ENCODE data around the gene KRT28. TPM values are rescaled to one million over a fixed set of nuclear protein-coding genes. Genes with fewer than 3 reads are reported as not detected.
A peak's percentile ranks its signal among the peaks of the same experiment; 100 is the strongest.
"Not testable (repeated sequence)": the region's sequence is repeated elsewhere in the genome, so short reads cannot be mapped to it uniquely, and the experiment has no call there.

Gene KRT28
- total RNA-seq, 1 donor from 2014 or later = not detected

DNA sequence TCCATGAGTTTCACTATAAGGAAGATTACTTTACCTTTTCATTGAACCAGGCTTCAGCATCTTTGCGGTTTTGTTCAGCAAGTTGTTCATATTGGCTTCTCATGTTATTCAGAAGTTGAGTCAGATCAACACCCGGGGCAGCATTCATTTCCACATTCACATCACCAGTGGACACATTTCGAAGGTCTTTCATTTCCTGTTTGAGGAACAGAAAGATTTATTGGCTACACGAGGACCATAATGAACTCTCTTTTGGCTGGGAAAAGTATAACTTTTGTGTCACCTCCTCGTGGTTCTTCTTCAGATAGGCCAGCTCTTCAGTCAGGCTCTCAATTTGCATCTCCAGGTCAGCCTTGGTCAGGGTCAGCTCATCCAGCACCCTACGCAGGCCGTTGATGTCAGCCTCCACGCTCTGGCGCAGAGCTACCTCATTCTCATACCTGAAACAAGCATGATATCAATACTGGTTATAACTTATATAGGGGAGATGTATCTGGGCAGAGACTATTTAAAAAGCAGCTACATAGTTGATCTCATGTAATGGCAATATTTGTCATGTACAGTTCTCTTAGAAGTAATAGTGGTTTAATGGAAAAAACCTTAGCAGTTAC, 20.6 kb upstream of the KRT28 start:
- DNase-seq (ENCODE audit: low spot score) (no peak), ATAC-seq (no peak)
- intact Hi-C loops (cut with DNase I) = no loop called here

GRCh38 chr17:40819528-40820125, 19.9 kb upstream of the KRT28 start:
- peak; percentile 63 for ATAC-seq
- intact Hi-C loops (cut with DNase I) = no loop called here

GRCh38 chr17:40818733-40819527, 19.2 kb upstream of the KRT28 start:
- ATAC-seq = peak; percentile 97
- DNase-seq (ENCODE audit: low spot score) = peak; percentile 89
- intact Hi-C loops (cut with DNase I) = no loop called here

More at GRCh38 chr17:40819528-40820125, 19.9 kb upstream of the KRT28 start:
- DNase-seq (ENCODE audit: low spot score) = no peak

- DNase-seq (ENCODE audit: low spot score) = no peak
- intact Hi-C loops (cut with DNase I) = no loop called here
- no peak for ATAC-seq
Measured at GRCh38 chr17:40818343-40818732, 18.6 kb upstream of the KRT28 start.

GRCh38 chr17:40817103-40817682, 17.4 kb upstream of the KRT28 start:
- ATAC-seq = no peak
- intact Hi-C loops (cut with DNase I) = no loop called here

DNA sequence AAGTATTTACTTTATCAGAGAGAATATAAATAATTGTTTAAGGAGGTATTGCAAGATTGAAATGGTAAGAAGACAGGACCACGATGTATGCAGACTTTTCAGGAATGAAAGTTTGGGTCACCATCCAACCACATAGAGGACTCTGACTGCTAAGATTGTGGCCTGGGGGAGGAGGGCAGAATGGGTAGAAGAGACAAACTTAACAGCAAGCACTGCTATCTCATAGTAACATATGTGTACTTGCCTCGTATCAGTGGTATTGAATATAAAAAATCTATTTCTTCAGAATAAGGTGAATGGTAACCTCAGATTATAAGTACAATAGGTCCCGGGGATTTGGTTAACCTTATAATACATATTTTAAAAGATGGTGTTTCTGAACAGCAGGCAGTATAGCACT, 16.8 kb upstream of the KRT28 start:
- DNase-seq (ENCODE audit: low spot score) (no peak), ATAC-seq (no peak)
- intact Hi-C loops (cut with DNase I) = no loop called here

More at GRCh38 chr17:40817103-40817682, 17.4 kb upstream of the KRT28 start:
- no peak for DNase-seq (ENCODE audit: low spot score)

- DNase-seq (ENCODE audit: low spot score) (no peak), ATAC-seq (no peak)
- intact Hi-C loops (cut with DNase I) = no loop called here
Measured at GRCh38 chr17:40815381-40815780, 15.6 kb upstream of the KRT28 start.

DNA sequence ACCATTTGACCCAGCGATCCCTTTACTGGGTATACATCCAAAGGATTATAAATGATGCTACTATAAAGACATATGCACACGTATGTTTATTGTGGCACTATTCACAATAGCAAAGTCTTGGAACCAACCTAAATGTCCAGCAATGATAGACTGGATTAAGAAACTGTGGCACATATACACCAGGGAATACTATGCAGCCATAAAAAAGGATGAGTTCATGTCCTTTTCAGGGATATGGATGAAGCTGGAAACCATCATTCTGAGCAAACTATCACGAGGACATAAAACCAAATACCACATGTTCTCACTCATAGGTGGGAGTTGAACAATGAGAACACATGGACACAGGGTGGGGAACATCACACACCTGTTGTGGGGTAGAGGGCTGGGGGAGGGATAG, 14.9 kb upstream of the KRT28 start:
- intact Hi-C loops (cut with DNase I); ATAC-seq; DNase-seq (ENCODE audit: low spot score): not testable (repeated sequence)

DNA sequence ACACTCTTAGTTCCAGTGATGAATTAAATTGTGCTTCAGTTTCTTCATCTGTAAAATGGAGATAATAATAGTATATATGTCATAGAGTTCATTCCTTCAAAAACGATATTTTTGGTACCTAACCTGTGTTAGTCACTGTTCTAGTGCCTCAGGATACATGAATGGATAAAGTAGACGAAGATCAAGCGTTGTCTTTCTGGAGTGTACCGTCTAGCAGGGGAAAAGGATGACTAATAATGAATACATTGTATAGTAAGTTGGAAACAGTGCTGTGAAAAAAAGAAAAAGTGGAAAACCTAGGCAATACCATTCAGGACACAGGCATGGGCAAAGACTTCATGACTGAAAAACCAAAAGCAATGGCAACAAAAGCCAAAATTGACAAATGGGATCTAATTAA, 14.0 kb upstream of the KRT28 start:
- intact Hi-C loops (cut with DNase I) = no loop called here
- ATAC-seq (no peak), DNase-seq (ENCODE audit: low spot score) (no peak)

GRCh38 chr17:40812639-40813038, 12.9 kb upstream of the KRT28 start:
- intact Hi-C loops (cut with DNase I) = no loop called here
- ATAC-seq (no peak), DNase-seq (ENCODE audit: low spot score) (no peak)

- intact Hi-C loops (cut with DNase I) = no loop called here
- ATAC-seq = no peak
Measured at GRCh38 chr17:40810494-40810893, 10.7 kb upstream of the KRT28 start.

GRCh38 chr17:40809721-40810421, 10.1 kb upstream of the KRT28 start:
- no peak for ATAC-seq
- DNase-seq (ENCODE audit: low spot score) = no peak
- intact Hi-C loops (cut with DNase I) = loop anchor here (10.0 kb wide), 1 partner anchor 95 kb away; no protein-coding TSS in a partner anchor

More at GRCh38 chr17:40810494-40810893, 10.7 kb upstream of the KRT28 start:
- DNase-seq (ENCODE audit: low spot score) = no peak

GRCh38 chr17:40806131-40806530, 6.4 kb upstream of the KRT28 start:
- DNase-seq (ENCODE audit: low spot score) (no peak), ATAC-seq (no peak)
- intact Hi-C loops (cut with DNase I) = loop anchor here (10.0 kb wide), 1 partner anchor 99 kb away; no protein-coding TSS in a partner anchor

DNA sequence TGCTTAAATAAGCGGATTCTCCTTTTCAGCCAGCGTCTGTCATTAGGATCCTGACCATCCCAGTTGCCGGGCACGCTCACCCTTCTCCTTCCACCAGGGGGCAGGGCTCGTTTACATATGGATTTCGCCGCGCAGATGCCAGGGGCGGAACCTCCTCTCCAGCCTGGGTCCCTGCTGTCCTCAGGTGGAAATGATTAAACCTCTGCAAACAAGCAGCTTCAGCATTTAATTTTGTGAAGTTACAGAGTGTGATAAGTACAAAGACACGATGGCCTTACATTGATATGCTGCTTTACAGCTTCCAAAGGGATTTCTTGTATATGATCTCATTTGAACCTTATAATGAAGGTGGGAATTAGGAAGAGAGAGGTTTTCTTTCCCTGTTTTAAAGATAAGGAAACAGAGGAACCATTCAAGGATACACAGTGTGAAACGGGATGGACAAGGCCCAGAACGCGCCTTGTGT, 3.9 kb upstream of the KRT28 start:
- intact Hi-C loops (cut with DNase I) = loop anchor here (10.0 kb wide), 1 partner anchor 101 kb away; no protein-coding TSS in a partner anchor
- DNase-seq (ENCODE audit: low spot score) (peak; percentile 87), ATAC-seq (peak; percentile 95)

DNA sequence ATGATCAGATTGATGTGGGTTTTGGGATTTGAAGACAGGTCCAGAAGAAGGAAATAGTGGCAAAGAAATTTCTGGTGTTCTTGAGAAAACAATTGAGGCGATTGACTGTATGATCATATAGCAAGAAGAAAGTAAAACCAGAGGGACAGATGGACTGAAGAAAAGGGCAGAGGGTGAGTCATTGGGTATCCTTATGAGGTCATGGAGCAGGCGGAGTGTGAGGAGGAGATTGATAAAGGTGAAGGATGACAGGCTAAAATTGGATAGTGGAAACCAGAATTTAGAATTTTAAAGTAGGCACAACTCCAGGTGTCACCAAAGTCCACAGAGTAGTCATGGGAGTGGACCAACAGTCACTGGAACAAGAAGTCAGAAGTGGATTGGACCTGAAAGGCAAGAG, 1.4 kb upstream of the KRT28 start:
- ATAC-seq (no peak), DNase-seq (ENCODE audit: low spot score) (no peak)
- intact Hi-C loops (cut with DNase I) = loop anchor here (10.0 kb wide), 1 partner anchor 104 kb away; no protein-coding TSS in a partner anchor

- DNase-seq (ENCODE audit: low spot score) (no peak), ATAC-seq (no peak)
- intact Hi-C loops (cut with DNase I) = loop anchor here (10.0 kb wide), 1 partner anchor 104 kb away; no protein-coding TSS in a partner anchor
Measured at GRCh38 chr17:40800381-40800780, 622 bp upstream of the KRT28 start.

GRCh38 chr17:40796846-40797245, 2.9 kb downstream of the KRT28 start:
- no peak for DNase-seq (ENCODE audit: low spot score)
- ATAC-seq = no peak
- intact Hi-C loops (cut with DNase I) = loop anchor here (10.0 kb wide), 1 partner anchor 182 kb away; no protein-coding TSS in a partner anchor

- DNase-seq (ENCODE audit: low spot score) = no peak
- intact Hi-C loops (cut with DNase I) = loop anchor here (10.0 kb wide), 1 partner anchor 180 kb away; no protein-coding TSS in a partner anchor
Measured at GRCh38 chr17:40795019-40795667, 4.6 kb downstream of the KRT28 start.

More at GRCh38 chr17:40795019-40795667, 4.6 kb downstream of the KRT28 start:
- no peak for ATAC-seq

All from sciatic nerve (tissue), 2 donors.